HG02885 (cell line): ENCODE measurements around the gene ATG2A.

Experiments
- ATAC-seq: cut with Tn5 transposase; IDR thresholded peaks from one replicate; pipeline ENCODE4 v1.9.1; 2021; ENCODE audit warnings: mild to moderate bottlenecking; ENCODE audit not compliant: unreplicated experiment, poor library complexity

ATG2A gene

DNA sequence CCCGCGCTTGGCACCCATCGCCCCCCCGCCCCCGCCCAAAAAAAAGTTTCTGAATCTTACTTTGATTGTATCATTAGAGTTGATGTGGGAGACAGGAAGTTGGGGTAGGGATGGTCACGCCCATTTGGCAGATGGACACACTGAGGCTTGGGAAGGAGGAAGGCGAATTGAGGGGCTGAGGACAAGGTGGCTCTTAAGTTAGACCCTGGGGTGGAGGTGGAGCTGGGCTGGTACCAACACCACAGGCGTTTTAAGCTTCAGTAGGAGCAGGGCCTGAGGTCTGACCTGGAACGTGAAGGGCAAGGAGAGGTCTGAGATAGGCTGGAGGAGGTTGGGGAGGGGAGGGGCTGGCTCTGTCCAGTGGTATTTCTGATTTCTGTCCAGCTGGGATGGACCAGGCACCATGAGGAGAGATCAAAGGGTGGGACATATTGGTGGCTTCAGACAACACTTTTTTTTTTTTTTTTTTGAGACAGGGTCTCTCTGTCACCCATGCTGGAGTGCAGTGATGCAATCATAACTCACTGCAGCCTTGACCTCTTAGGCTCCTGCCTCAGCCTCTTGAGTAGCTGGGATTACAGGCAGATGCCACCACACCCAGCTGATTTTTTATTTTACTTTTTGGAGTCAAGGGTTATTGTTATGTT is 71.8 kb downstream of the ATG2A start:
- ATAC-seq = no peak
